GM12874 (cell line): ENCODE data around the gene RRBP1.
A peak's percentile ranks its signal among the peaks of the same experiment; 100 is the strongest.

Experiments
- TF ChIP-seq, protein P1 (sequence below): IDR thresholded peaks from 2 replicates; pipeline ENCODE4 v1.5.1; 2011; ENCODE audit warnings: low read depth, mild to moderate bottlenecking, control low read depth, low read length, moderate library complexity; ENCODE audit not compliant: insufficient read depth

Gene RRBP1

DNA sequence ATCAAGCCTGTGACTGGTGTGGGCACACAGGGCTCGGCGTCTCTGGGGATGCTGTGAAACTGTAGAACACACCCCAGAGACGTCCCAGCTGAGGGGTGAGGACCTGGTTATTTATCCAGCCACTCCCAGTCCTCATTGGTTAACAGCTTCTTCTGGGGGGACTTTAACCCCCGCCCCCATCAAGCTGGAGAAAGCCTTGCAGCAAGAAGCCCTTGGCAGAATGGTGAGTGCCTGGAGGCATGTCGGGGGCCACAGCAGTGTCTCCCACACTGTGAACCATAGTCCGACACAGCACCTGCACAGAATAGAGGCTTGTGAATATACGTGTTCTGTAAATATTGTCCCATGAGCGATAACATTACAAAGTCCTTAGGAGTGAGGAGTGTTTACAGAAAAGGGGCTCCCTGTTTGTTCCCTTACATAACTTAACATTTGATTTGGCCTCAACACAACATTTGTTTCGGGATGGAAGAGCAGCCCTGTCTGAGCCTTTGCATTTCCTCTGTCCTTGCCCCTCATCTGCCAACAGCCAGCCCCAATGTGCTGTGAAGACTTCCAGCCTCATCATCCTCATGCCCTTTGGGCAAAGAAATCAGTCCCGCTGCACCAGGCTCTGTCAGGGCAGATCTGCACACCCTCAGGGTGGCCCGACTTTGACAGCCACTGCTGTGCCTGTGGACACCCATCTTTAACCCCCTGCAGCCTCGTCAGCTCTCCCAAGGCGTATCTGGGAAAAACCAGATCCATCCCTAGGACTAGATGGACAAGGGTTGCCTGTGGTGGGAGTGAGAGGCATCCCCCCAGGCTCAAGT is 2.2 kb upstream of the RRBP1 start:
- TF ChIP-seq, protein P1, sequence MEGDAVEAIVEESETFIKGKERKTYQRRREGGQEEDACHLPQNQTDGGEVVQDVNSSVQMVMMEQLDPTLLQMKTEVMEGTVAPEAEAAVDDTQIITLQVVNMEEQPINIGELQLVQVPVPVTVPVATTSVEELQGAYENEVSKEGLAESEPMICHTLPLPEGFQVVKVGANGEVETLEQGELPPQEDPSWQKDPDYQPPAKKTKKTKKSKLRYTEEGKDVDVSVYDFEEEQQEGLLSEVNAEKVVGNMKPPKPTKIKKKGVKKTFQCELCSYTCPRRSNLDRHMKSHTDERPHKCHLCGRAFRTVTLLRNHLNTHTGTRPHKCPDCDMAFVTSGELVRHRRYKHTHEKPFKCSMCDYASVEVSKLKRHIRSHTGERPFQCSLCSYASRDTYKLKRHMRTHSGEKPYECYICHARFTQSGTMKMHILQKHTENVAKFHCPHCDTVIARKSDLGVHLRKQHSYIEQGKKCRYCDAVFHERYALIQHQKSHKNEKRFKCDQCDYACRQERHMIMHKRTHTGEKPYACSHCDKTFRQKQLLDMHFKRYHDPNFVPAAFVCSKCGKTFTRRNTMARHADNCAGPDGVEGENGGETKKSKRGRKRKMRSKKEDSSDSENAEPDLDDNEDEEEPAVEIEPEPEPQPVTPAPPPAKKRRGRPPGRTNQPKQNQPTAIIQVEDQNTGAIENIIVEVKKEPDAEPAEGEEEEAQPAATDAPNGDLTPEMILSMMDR, result no peak

DNA sequence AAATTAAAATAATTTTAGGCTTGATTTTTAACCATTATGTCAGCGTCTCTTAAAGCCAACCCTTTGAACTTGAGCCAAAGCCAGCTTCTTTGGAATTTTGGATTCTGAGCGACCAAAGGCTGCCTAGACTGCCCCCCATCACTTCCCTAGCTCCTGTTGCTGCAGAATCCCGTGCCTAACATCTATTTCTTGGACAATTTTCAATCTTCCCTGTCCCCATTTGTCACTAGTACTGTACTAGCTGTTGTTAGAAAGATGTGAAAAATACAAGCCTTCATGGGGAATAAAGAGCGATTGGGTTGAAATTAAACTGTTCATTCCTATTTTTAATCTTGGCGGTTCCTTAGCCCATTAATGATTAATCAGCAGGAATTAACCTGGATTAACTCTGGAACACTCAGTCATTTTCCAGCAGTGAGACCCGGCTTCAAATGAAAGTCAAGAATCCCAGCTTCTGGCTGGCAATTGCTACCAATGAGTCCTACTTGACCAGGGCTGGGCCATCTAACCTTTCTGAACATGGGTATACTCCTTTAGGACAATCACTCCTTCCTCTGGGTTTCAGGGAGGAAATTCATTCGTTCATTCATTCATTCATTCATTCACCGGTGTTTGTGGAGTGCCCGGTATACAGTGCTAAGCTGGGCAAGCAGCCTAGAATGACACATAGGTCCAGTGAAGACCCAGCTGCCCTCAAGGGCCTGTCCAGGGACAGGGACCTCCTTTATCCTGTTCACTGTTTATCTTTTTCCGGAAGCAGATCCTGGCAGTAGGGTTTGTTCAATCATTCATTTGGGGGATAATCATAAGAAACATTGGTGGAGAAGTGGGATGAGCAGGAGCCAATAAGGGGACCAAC is 1.4 kb upstream of the RRBP1 start:
- TF ChIP-seq, protein P1, result no peak

DNA sequence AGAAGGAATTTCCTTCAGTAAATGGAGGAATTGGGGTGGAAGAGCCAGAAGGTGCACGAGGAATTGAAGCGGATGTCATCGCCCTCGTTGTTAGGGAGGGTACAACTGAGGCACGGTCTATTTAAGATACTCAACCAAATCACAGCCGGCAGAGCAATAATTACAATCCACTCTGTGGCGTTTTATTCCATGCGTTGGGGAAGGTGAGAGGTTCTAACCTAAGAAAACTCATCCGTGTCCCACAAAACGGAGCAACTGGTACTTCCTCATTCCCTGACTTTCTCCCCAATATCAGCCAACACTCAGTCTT is 802 bp upstream of the RRBP1 start:
- TF ChIP-seq, protein P1, result no peak

DNA sequence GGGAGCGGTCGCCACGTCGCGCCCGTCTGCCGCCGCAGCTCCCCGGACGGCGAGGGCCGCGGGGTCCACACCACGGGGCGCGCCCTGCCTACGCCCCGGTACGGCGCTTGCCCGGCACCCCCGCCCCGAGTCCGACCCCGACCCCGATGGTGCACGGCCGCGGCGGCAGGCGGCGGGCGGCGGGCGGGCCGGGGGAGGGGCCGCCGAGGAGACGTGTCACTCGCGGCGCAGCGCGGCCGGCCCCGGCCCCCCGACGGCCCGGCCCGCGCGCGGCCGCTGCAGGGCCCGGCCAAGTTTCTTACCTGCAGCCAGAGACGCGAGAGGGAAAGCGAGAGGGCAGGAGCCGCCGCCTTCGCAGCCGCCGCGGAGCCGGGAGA is 328 bp downstream of the RRBP1 start:
- TF ChIP-seq, protein P1, result no peak

DNA sequence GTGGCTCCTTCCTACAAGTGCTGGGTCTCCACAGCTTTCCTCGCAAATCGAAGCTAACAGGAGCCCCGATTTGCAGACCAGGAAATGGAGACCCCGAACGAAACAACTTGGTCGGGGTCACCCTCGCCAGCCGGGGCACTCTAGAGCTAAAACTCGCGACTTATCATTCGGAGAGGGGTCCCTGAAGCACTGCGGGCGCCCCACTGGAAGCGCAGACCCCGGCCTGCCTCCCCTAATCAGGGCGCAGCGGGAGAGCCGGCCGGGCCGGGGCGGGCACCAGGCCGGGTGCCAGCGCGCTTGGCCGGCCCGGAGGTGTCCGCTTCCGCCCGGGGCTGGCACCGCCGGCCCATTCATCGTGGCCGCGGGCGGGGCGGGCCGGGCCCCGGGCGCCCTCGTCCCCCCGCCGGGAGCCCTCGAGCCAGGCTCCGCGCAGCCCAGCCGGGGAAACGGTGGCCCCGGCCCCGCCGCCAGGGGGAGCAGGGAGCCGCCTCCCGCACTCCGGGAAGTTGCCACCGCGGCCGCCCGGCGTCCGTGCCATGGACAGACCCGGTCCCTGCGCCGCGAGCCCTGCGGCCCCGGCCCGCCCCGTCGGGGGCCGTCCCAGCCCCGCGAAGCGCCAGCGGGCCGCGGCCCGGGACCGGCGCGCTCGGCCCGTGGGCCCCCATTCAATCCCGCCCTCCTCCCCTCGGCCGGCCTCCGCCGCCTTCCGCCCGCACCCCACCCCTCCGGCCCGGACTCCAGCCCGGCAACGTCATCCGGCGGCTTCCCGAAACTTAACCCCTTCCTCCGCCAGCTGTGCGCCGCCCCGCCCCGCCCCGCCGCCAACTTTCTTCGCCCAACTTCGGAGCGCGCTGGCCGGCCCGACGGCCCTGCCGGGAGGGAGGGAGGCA is 961 bp downstream of the RRBP1 start:
- TF ChIP-seq, protein P1, result peak; percentile 83

DNA sequence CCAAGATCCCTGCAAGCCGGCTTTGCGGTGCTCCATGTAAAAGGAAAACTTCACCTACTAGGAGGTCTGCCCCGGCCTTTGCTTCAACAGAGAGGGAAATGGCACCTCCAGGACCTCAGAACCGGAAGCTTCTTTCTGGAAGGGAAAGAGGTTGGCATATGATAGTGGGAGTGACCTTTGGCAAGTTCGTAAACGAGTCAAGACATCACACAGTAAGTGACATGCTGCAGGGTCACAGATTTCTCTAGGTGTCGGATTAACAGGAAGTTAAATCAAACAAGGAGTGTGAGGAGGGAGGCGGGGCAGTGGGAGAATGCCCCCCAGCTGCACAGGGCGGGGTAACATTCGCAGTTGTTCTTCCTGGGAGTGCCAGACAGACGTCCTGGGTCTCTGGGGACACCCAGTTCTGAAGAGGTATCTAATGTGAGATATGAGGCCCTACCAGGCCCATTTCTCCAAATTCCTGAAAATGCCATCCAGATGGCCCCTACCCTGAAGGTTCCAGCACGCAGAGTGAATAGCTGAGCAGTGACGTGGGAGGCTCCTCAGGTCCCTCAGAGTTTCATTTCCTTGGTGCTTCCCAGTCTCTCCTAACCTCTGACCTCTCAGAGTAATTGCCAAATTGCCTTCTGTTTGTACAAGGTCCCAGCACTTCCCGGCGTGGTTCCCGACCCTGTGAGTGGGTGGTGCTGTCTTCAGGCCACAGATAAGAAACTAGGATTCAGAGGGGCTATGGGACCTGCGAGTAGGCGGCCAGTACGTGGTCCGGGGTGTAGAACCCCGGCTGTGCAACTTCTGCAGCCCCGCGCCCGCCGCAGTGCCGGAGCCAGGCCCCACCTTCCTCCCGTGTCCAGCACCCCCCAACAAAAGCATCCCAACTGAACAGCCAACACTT is 1.9 kb downstream of the RRBP1 start:
- TF ChIP-seq, protein P1, result no peak
